Measurements from ENCODE around the gene AUTS2.

DNA sequence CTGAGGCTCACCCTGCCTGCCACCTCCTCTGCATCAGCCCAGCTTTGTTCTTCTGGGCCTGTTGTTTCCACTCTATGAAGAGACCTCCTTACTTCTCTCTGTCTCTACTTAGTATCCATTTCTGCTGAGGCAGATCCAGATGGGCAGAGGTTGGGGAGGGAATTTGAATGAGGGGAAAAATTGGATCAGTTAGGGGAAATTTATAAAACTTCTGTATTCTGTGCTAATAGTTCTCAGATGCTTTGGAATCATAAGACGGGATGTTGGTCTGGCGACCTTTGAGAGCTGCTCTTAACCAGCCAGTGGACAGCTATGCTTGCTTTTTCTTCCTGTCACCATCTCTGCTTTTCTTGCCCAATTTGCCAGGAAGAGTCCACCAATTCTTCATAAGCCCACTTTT lies 55.5 kb downstream of the AUTS2 start:
- TF ChIP-seq GATA2 (IDR thresholded peaks at IDR 0.05; ENCODE audit: low read depth, low read length) (no peak), GATA3 (IDR thresholded peaks at IDR 0.05; ENCODE audit: low read depth, low read length) (no peak)
